ENCODE results near the gene GNG5.

DNA sequence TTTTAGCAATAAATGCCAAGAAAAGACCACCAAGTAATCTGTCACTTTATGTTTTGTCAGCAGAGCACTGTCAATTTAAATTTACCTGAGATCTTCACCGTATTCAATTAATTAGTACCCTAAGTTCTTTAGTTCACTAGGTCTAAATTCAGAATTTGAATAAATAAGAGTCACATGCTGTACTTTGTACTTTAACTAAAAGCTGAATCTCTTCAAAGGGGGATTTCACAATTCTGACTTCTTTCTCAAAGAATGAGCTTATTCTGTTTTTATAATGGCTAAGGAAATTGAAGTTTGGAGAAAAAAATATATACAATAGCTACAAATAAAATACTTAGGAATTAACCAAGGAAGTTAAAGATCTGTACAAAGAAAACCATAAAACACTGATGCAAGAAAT is 2.1 kb upstream of the GNG5 start:
- TF ChIP-seq EZH2 (IDR thresholded peaks at IDR 0.05; ENCODE audit: low read depth, unreplicated experiment), result no peak
- TF ChIP-seq, protein P1, sequence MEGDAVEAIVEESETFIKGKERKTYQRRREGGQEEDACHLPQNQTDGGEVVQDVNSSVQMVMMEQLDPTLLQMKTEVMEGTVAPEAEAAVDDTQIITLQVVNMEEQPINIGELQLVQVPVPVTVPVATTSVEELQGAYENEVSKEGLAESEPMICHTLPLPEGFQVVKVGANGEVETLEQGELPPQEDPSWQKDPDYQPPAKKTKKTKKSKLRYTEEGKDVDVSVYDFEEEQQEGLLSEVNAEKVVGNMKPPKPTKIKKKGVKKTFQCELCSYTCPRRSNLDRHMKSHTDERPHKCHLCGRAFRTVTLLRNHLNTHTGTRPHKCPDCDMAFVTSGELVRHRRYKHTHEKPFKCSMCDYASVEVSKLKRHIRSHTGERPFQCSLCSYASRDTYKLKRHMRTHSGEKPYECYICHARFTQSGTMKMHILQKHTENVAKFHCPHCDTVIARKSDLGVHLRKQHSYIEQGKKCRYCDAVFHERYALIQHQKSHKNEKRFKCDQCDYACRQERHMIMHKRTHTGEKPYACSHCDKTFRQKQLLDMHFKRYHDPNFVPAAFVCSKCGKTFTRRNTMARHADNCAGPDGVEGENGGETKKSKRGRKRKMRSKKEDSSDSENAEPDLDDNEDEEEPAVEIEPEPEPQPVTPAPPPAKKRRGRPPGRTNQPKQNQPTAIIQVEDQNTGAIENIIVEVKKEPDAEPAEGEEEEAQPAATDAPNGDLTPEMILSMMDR (conservative IDR thresholded peaks at IDR 0.05; ENCODE audit: low read depth in 2 of 2), result no peak

All from GM23338 (cell line).